NOMO-1 treated with dmso at 0.1 percent for 144 hours (cell line): Measurements from ENCODE around the gene SMIM29.

ENCODE experiments used
- DNase-seq: peaks from one replicate; lab custom pipeline; 2025; ENCODE audit not compliant: unreplicated experiment; lab: John Stamatoyannopoulos, UW

The SMIM29 gene

DNA sequence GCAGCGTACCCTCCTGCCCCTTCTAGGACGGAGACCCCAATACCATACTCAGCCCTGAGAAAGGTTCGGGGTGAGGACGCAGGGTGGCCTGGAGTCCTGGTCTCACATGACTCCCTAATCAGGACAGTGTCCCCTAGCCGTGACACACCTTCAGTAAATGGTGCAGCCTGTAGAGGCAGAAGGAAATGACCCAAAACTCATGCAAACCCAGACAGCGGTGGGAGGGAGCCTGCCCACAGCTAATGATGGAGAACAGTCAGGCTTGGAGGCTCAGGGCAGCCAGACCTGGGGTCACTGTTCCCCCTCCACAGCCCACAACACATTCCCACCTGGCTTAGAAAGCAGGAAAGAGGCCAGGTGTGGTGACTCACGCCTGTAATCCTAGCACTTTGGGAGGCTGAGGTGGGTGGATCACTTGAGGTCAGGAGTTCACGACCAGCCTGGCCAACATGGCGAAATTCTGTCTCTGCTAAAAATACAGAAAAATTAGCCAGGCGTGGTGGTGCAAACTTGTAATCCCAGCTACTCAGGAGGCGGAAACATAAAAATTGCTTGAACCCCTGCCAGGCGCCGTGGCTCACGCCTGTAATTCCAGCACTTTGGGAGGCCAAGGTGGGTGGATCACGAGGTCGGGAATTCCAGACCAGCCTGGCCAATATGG is 20.9 kb downstream of the SMIM29 start:
- DNase-seq: no peak

GRCh38 chr6:34226731-34227586 is 21.8 kb downstream of the SMIM29 start:
- no peak for DNase-seq

DNA sequence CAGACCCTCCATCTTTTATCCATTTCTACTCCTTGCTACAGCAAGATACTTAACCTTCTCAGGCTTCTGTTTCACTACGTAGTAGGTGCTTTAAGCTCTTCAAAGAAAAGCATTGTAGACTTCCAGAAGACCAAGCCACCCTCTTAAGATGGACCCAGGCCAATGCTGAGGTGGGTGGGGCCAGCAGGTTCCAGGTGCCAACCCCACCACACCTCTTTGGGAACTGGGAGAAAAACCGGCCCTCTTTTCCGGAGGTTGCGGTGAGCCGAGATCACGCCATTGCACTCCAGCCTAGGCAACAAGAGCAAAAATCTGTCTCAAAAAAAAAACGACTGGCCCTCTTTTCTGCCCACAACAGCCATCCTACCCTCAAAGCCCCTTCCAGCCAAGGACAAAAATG is 22.7 kb downstream of the SMIM29 start:
- no peak for DNase-seq

DNA sequence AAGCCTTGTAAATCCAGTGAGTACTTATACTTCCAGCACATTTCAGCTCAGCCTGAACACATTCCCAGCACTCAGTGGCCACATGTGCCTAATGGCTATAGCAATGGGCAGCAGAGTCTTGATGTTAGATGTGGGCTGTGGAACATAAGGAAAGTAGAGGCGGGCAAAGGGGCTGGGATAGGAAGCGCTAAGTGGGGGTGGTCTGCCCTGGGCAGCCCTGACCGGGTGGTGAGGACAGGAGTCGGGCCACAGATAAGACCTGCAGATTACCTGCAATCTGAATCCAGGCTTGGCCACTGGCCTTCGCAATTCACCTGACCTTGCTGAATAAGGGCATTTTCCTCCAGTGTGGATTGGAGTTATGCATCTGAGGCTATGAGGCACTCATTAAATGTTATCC is 23.3 kb downstream of the SMIM29 start:
- DNase-seq: no peak

DNA sequence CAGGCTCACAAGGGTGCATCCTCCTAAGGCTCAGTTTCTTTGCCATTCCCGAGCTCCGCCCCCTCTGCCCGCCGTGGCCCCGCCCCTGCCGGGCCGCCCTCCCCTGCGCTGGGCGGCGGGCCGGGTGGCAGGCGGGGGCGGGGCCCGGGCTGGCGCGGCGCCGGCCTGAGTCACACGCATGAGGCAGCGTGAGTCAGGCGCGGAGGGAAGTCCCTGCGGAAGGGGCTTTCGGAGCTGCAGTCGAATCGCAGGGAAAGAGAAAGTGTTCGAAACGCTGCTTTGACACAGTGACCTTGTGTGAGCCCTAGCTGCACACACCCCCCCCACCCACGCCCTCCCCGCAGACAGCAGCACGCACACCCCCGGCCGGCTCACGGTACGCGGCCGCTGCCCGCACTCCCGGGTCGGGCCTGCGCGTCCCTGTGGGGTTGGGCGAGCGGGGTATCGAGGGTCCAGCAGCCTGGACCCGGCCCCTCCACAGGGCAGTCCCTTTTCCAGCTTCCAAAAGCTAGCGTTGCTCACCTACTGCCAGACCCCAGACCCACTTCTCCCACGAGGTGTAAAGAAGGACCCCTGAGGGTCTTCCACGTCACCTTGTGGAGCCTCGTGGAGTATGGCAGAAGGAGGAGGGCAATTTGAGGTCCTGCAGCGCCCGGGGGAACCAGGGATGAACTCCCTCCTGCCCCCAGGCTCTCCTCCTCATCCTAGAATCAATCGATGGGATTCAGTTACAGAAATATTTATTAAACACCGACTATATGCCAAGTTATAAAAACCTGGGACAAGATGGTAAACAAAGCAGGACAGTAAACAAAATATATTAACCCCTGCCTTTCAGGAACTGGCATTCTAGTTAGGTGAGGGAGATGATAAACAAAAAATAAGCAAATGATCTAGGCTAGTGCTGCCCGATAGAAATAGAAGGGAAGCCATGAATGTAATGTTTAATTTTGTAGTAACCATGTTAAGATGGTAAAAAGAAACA is 24.6 kb downstream of the SMIM29 start:
- peak; percentile 79 for DNase-seq

DNA sequence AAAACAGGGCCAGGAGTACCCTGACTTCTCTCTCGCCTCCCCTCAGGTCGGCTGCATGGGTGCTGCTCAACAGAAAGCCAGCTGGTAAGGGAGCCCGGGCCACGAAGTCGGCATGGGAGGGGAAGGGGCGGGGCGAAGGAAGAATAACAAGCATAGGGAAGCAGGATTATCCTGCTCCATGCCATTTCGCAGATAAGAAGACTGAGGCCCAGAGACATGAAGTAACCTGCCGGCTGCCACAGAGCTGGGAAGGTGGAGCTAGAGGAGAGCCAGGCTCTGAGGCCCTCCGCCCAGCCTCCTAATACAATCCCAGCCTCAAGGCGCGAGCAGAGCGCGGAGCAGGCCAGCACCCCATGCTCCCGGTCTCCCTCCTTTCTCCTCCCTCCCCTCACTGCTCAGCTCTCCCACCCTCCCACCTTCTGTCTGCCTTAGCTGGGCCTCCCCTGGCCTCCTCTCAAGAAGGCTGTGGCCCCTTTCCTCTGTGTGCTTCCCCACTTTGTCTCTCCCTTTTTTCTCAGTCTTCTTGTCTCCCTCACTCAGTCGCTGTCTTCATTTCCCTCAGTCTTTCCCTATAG is 25.3 kb downstream of the SMIM29 start:
- DNase-seq: no peak

DNA sequence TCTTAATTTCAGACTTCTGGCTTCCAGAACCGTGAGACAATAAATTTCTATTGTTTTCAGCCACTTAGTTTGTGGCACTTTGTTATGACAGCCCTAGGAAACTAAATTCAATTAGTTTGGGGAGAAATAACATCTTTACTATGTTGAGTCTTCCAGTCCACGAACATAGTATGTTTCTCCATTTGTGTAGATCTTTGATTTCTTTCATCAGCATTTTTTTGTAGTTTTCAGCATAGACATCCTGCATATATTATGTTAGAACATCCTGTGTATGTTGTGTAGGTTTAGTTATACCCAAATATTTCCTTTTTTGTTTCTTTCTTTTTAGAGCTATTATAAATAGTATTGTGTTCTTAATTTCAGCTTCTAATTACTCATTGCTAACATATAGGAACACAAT is 30.1 kb downstream of the SMIM29 start:
- DNase-seq: no peak

- DNase-seq: no peak
Measured at GRCh38 chr6:34213772-34214171, 35.0 kb downstream of the SMIM29 start.

DNA sequence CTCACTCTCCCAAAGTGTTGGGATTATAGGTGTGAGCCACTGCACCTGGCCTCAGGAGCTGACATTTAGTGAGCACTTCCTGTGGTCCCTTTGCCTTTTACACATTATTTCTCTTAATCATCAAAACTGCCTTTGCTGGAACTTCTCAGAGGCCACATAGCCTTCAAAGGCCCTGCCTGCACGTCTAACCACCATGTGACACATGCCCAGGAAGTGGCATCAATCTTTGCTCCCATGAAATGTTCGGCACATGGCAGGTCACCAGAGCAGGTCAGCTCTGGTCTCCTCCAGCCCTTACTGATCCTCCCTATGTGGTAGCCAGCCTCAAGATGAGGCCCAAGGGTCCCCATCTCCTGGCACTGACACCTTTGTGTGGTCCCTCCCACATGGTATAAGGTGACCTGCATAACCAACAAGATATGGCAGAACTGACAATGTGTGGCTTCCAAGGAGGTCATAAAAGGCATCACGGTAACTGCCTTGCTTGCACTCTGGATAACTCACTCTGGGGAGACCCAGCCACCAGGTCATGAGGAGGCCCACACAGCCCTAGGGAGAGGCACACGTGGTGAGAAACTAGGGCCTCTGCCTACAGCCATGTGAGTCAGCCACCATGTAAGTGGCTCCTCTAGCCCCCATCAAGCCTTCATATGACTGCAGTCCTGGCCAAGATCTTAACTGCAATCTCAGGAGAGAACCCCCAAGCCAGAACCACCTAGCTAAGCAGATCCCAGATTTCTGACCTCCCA is 40.9 kb downstream of the SMIM29 start:
- no peak for DNase-seq

GRCh38 chr6:34206726-34207125 is 42.1 kb downstream of the SMIM29 start:
- no peak for DNase-seq

DNA sequence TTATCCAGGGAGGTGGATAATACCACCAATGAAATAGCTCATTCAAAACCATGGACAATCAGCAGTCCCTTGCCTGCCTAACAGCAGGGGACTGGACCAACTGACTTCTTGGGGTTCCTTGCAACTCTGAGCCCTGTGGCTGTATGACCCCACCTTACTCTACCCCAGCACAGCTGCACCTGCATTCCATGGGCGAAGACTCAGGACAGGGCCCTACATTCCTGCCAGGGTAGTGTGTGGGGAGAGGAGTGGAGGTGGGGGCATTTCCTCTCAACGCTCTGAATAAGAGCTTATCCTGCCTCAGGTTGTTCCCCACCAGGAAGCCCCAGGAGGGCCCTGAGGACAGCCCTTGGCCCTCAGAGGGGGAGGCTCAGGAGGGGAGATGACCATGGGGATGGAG is 42.9 kb downstream of the SMIM29 start:
- no peak for DNase-seq

DNA sequence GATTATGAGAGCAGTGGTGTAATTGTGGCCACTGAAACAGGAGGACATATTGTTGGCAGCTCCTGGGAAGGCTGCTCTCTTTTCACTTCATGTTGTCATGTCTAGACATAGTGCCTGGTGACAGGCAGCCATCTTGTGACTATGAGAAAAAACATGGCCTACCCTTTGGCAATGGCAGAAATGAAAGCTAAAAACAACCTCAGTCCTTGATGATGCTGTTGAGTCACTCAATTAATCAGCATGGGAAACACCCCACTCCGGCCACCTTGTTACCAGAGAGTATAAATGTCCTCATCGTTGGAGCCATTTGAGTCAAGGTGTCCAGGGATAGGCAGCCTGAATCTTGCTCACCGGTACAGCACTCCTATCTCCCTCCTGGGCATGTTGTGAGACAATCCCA is 43.3 kb downstream of the SMIM29 start:
- DNase-seq: no peak

GRCh38 chr6:34204693-34205092 is 44.1 kb downstream of the SMIM29 start:
- DNase-seq: no peak

GRCh38 chr6:34202329-34203201 is 46.2 kb downstream of the SMIM29 start:
- DNase-seq: no peak

- no peak for DNase-seq
Measured at GRCh38 chr6:34201455-34202107, 47.2 kb downstream of the SMIM29 start.

DNA sequence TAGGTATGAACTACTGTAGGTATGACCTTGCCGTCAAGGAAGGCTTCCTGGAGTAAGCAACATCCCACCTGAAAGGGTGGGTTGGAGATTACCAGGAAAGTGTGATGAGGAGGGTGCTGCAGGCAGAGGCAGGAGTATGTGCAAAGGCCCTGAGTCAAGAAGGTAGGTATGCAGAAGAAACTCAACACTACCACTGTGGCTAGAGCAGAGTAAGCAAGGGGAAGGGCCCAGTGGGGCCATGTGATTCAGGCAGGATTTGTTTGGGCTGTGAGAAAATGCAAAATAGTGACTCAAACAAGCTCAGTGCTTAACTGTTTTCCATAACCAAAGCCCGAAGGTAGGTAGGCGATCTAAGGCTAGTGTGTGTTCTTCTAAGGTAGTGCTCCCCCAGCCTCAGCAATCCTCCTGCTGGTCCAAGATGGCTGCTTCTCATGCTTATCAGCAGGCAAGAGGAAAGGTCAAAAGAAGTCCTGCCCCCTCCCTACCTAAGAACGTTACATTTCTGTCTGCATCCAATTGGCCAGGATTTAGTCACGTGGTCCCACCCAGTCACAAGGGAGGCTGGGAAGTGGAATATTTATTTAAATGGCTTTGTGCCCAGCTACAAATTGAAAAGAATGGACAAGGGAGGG is 48.4 kb downstream of the SMIM29 start:
- DNase-seq: no peak

DNA sequence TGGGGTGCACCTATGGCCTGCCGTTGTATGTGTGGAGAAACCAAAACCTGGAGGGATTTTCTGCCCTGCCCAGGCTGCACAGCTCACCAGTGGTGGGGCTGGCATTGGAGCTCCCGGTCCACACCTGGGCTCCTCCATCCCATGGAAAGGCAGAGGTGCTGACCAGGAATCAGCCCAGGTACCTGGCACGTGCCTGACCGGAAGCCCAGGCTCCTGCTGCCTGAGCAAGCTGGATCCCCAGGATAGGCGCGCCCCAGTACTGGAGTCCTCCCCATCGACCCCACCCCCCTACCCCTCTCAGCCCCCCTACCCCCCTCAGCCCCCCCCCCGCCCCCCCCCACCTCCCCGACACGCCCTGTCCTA is 52.0 kb downstream of the SMIM29 start:
- no peak for DNase-seq
